AG04450 (cell line): Measurements from ENCODE around the gene PAN3. TPM values are rescaled to one million over a fixed set of nuclear protein-coding genes. Genes with fewer than 3 reads are reported as not detected.
"Not testable (repeated sequence)": the region's sequence is repeated elsewhere in the genome, so short reads cannot be mapped to it uniquely, and the experiment has no call there.

Source experiments
- CTCF ChIA-PET: fragments of 300-600, 350-600 bp; formaldehyde crosslinking; extraction: SDS; loops from one replicate; lab custom pipeline; 2022; ENCODE audit warnings: antibody characterized with exemption, inconsistent platforms; lab: Charles Lee
- POLR2A ChIA-PET: fragments of 350-600 bp; formaldehyde crosslinking; extraction: SDS; loops from one replicate; lab custom pipeline; 2021; ENCODE audit warnings: antibody characterized with exemption, inconsistent platforms; lab: Yijun Ruan, JAX
- DNase-seq: peaks from one replicate; pipeline ENCODE4 v3.0.0-alpha.2; 2011; ENCODE audit warnings: low read depth, low spot score
- H3K27ac ChIP-seq: one replicate; pipeline ENCODE4 v1.5.1; 2012; ENCODE audit warnings: low read depth, low read length, control low read depth
- H3K27me3 ChIP-seq: one replicate; pipeline ENCODE4 v1.6.0; 2012; ENCODE audit warnings: low read length; ENCODE audit not compliant: control insufficient read depth, insufficient read depth
- H3K4me3 ChIP-seq: 2 replicates; pipeline ENCODE4 v1.5.1; 2011; ENCODE audit warnings: mild to moderate bottlenecking, low read depth, low read length, control low read depth
- H3K9me3 ChIP-seq: 2 replicates; pipeline ENCODE4 v1.5.1; 2012; ENCODE audit warnings: low read length; ENCODE audit not compliant: control insufficient read depth, insufficient read depth
- CTCF ChIP-seq: IDR thresholded peaks from 2 replicates; pipeline ENCODE4 v1.5.1; 2011; ENCODE audit warnings: low read depth, low read length, control low read depth, inconsistent platforms
- polyA plus RNA-seq: library from polyadenylated mRNA; depleted of rRNA; stranded (reverse); fragments of >200 nt; gene quantifications from 2 replicates; pipeline ENCODE4 v1.2.3, GENCODE V29; 2011

Gene PAN3
- polyA plus RNA-seq, 1 experiment: 17.8 TPM

- no peaks in the 10 kb centered on the region for H3K27me3 ChIP-seq
- H3K4me3 ChIP-seq: peak overlapping the region; percentile 92
- POLR2A ChIA-PET: interaction anchor here (0.6 to 0.7 kb wide), 6 partner anchors 81 to 480 kb away, joined by 3 to 8 read pairs (median 4); no protein-coding TSS in a partner anchor
- DNase-seq: no peak
- H3K27ac ChIP-seq: peak overlapping the region; percentile 92
- CTCF ChIA-PET: no interaction called here
- no peaks in the 10 kb centered on the region for H3K9me3 ChIP-seq
- no peak for TF ChIP-seq CTCF
These were observed 749 bp upstream of the PAN3 start for GRCh38 chr13:28137596-28137995.

GRCh38 chr13:28138756-28139470 lies 568 bp downstream of the PAN3 start:
- CTCF ChIA-PET: interaction anchor here (0.7 to 0.8 kb wide), 2 partner anchors 9 kb away, joined by 3 read pairs; no protein-coding TSS in a partner anchor

DNA sequence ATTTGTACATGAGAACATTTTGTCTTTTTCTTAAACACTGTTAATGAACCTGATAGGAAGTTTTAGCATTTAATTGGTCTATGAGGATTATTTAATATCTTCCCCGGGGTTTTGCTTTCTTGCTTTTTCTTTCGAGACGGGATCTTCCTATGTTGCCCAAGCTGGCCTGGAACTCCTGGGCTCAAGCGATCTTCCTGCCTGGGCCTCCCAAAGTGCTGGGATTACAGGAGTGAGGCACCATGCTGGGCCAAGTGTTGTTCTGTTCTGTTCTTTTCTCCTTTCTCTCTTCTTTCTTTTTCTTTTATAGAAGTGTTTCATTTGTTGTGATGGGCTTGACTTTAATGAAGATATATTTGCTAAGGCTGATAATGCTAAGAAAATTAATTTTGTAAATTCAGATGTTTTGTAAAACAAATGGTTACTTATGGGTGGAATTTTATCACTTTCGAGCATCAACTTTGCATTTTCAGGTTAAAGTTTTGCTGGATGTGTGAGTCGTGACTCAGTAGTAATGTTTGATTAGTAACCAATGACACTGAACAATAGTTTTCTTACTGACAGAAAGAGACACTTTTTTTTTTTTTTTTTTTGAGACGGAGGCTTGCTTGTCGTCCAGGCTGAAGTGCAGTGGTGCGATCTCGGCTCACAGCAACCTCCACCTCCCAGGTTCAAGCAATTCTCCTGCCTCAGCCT lies 2.2 kb downstream of the PAN3 start:
- POLR2A ChIA-PET: interaction anchor here (0.6 to 2.1 kb wide), 3 partner anchors 11 to 158 kb away, joined by 3 to 5 read pairs (median 4); no protein-coding TSS in a partner anchor
- no peaks in the 10 kb centered on the region for H3K27me3 ChIP-seq
- no peaks in the 10 kb centered on the region for H3K9me3 ChIP-seq
- H3K4me3 ChIP-seq: peak overlapping the region; percentile 92
- no peak for DNase-seq
- H3K27ac ChIP-seq: no peak overlapping the region
- TF ChIP-seq CTCF: no peak
- CTCF ChIA-PET: no interaction called here

More at GRCh38 chr13:28138756-28139470, 568 bp downstream of the PAN3 start:
- POLR2A ChIA-PET: interaction anchor here (0.6 to 2.1 kb wide), 7 partner anchors 9 to 888 kb away, joined by 3 to 7 read pairs (median 5); no protein-coding TSS in a partner anchor
- DNase-seq: peak; percentile 85
- H3K27ac ChIP-seq: peak overlapping the region; percentile 70
- H3K4me3 ChIP-seq: peak overlapping the region; percentile 92
- H3K9me3 ChIP-seq: no peaks in the 10 kb centered on the region
- no peak for TF ChIP-seq CTCF
- no peaks in the 10 kb centered on the region for H3K27me3 ChIP-seq

DNA sequence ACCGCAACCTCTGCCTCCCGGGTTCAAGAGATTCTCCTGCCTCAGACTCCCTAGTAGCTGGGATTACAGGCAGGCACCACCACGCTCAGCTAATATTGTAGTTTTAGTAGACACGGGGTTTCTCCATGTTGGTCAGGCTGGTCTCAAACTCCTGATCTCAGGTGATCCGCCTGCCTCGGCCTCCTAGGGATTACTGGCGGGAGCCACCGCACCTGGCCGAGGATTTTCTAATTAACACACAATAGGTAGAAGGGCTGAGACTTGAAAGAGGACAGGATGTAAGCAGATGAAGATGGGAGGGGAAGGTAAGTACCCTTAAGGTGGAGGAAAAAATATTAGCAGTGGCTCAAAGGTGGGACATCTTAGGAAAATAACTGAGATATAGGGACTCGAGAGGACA lies 3.2 kb downstream of the PAN3 start:
- POLR2A ChIA-PET, H3K27me3 ChIP-seq, H3K9me3 ChIP-seq, DNase-seq, CTCF ChIA-PET, H3K4me3 ChIP-seq, H3K27ac ChIP-seq: not testable (repeated sequence)

DNA sequence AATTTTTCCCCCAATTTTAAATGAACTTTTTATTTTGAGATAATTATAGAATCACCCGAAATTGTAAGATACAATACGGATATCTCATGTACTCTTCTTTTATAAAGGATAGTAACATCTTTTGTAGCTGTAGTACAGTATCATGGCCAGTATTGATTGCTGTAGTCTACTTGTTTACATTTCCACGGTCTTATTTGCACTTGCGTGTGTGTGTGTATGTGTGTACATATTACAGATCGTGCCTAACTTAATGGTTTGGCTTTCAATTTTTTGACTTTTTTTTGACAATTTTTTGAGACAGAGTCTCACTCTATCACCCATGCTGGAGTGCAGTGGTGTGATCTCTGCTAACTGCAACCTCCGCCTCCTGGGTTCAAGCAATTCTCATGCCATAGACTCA lies 6.7 kb downstream of the PAN3 start:
- no peak for TF ChIP-seq CTCF
- Histone ChIP-seq H3K27ac (no peak overlapping the region), H3K4me3 (no peak overlapping the region), H3K27me3 (no peaks in the 10 kb centered on the region), H3K9me3 (no peaks in the 10 kb centered on the region)
- POLR2A ChIA-PET: interaction anchor here (0.8 kb wide), 1 partner anchor 8 kb away, joined by 3 read pairs; no protein-coding TSS in a partner anchor
- no peak for DNase-seq
- CTCF ChIA-PET: no interaction called here
